Stimulated activated CD8-positive, alpha-beta memory T cell treated with anti-CD3 and anti-CD28 coated beads, Interleukin-7, amount 100 ng/mL, for 48 hours (primary cell): ENCODE measurements around the gene ANO2.

Experiments used
- DNase-seq, 2 donors: peaks; one replicate each; pipeline ENCODE4 v3.0.0-alpha.2; 2020; ENCODE audit warnings: low read depth in 1 of 2; ENCODE audit errors: extremely low read depth in 1 of 2

The ANO2 gene

GRCh38 chr12:5630726-5631125, 314.3 kb downstream of the ANO2 start:
- DNase-seq: no peak

- DNase-seq: no peak
Measured at GRCh38 chr12:5628501-5628900, 316.6 kb downstream of the ANO2 start.

- no peak for DNase-seq
Measured at GRCh38 chr12:5627053-5627630, 317.9 kb downstream of the ANO2 start.

- DNase-seq: no peak
Measured at GRCh38 chr12:5626151-5626550, 318.9 kb downstream of the ANO2 start.

- DNase-seq: no peak
Measured at GRCh38 chr12:5624486-5625272, 320.4 kb downstream of the ANO2 start.

- DNase-seq: no peak
Measured at GRCh38 chr12:5623411-5623810, 321.6 kb downstream of the ANO2 start.

GRCh38 chr12:5622280-5622679, 322.8 kb downstream of the ANO2 start:
- DNase-seq: no peak

GRCh38 chr12:5621329-5621728, 323.7 kb downstream of the ANO2 start:
- no peak for DNase-seq

- no peak for DNase-seq
Measured at GRCh38 chr12:5620896-5621295, 324.2 kb downstream of the ANO2 start.

GRCh38 chr12:5619628-5620027, 325.4 kb downstream of the ANO2 start:
- no peak for DNase-seq

GRCh38 chr12:5616854-5617253, 328.2 kb downstream of the ANO2 start:
- DNase-seq: no peak

- DNase-seq: no peak
Measured at GRCh38 chr12:5615760-5616159, 329.3 kb downstream of the ANO2 start.

GRCh38 chr12:5614256-5614655, 330.8 kb downstream of the ANO2 start:
- no peak for DNase-seq

GRCh38 chr12:5612556-5613410, 332.3 kb downstream of the ANO2 start:
- no peak for DNase-seq

GRCh38 chr12:5611162-5611561, 333.9 kb downstream of the ANO2 start:
- DNase-seq: no peak

- no peak for DNase-seq
Measured at GRCh38 chr12:5599378-5599777, 345.7 kb downstream of the ANO2 start.

GRCh38 chr12:5593998-5594397, 351.1 kb downstream of the ANO2 start:
- DNase-seq: no peak

GRCh38 chr12:5593086-5593485, 352.0 kb downstream of the ANO2 start:
- no peak for DNase-seq

GRCh38 chr12:5592310-5592709, 352.7 kb downstream of the ANO2 start:
- DNase-seq: no peak

GRCh38 chr12:5590316-5590715, 354.7 kb downstream of the ANO2 start:
- no peak for DNase-seq

GRCh38 chr12:5589054-5589453, 356.0 kb downstream of the ANO2 start:
- DNase-seq: no peak

- no peak for DNase-seq
Measured at GRCh38 chr12:5588591-5588990, 356.5 kb downstream of the ANO2 start.
